ENCODE results near the gene MPEG1. TPM values are rescaled to one million over a fixed set of nuclear protein-coding genes. Genes with fewer than 3 reads are reported as not detected.

Gene MPEG1
- total and polyA plus RNA-seq, 2 of the 4 experiments (the other 2 are of a cell fraction), result not detected

- peak overlapping the region; percentile 86; the same call in 1 of the 2 replicates for H4K91ac ChIP-seq (ENCODE audit: insufficient read depth, low read depth, low read length)
- in situ Hi-C loops (cut with MboI; ENCODE audit: low sequenced_read_pairs), result no loop called here
- intact Hi-C loops (cut with micrococcal nuclease), result loop anchor here (2.0 to 5.0 kb wide), 3 partner anchors 14 to 510 kb away; no protein-coding TSS in a partner anchor
- ChIA-PET CTCF (interaction anchor here (0.6 to 2.3 kb wide), 26 partner anchors 14 to 1743 kb away, joined by 3 to 25 read pairs (median 4); no protein-coding TSS in a partner anchor), POLR2A (ENCODE audit: unreplicated experiment) (interaction anchor here (0.9 kb wide), 1 partner anchor 32 kb away, joined by 3 read pairs; no protein-coding TSS in a partner anchor)
- peak overlapping the region; percentile 61 for H3K18ac ChIP-seq (ENCODE audit: low read depth, low read length)
- H2AFZ ChIP-seq (replicated peaks; ENCODE audit: low read length, poor library complexity), result peak overlapping the region; percentile 92
- peak overlapping the region; percentile 68 for H3K9ac ChIP-seq (ENCODE audit: low read depth, low read length)
- H3K4ac ChIP-seq (ENCODE audit: low read depth, low read length), result peak overlapping the region; percentile 78
- peak overlapping the region; percentile 61 for H3K27ac ChIP-seq (ENCODE audit: insufficient read depth, low read length)
- H4K20me1 ChIP-seq (ENCODE audit: insufficient read depth, low read length), result peaks cover 5% of the 10 kb centered on the region; the same call in 1 of the 2 replicates
- H3K9me1 ChIP-seq (ENCODE audit: insufficient read depth, low read length), result peaks cover 7% of the 10 kb centered on the region; the same call in 1 of the 2 replicates
- ATAC-seq (ENCODE audit: low read depth) (peak; percentile 40), DNase-seq (no peak)
- peak overlapping the region; percentile 63; the same call in 1 of the 2 replicates for H2BK120ac ChIP-seq (ENCODE audit: low read depth, low read length)
- H3K4me2 ChIP-seq (ENCODE audit: low read depth, low read length), result peak overlapping the region; percentile 90
- dilution Hi-C loops (cut with HindIII; ENCODE audit: low sequenced_read_pairs, unreplicated experiment), result no loop called here
- H2BK5ac ChIP-seq (ENCODE audit: low read depth, low read length, poor library complexity, severe bottlenecking), result peak overlapping the region; percentile 48
- BruUV-seq (replicated peaks), result no TSS peak
- peak overlapping the region; percentile 6; the same call in 1 of the 2 replicates for H4K5ac ChIP-seq (ENCODE audit: low read depth, low read length)
- no peaks in the 10 kb centered on the region for H3K9me3 ChIP-seq (ENCODE audit: control insufficient read depth, insufficient read depth, low read length)
- H3K23ac ChIP-seq (ENCODE audit: low read depth, low read length), result peak overlapping the region; percentile 66; the same call in 1 of the 2 replicates
- H3K4me1 ChIP-seq (ENCODE audit: control insufficient read depth, insufficient read depth, low read length), result peaks cover 11% of the 10 kb centered on the region
- peak overlapping the region; percentile 80; a peak in 2 of 4 replicates for H4K8ac ChIP-seq (ENCODE audit: low read depth in 2 of 2, low read length in 2 of 2)
- H3K56ac ChIP-seq (ENCODE audit: extremely low read depth, insufficient read depth, low read length), result no peak overlapping the region
- 0% methylated on average over 22 of the region's 70 CpGs; no CpG with 5 or more reads in 1 of the 2 experiments for WGBS, 2 experiments (ENCODE audit: extremely low coverage in 2 of 2, insufficient read length in 1 of 2)
- peaks cover 0 to 16% of the 10 kb centered on the region in 2 experiments; a peak in 2 of 4 replicates for H3K79me1 ChIP-seq (ENCODE audit: low read depth in 1 of 2, low read length in 2 of 2)
- H3K27me3 ChIP-seq (ENCODE audit: control insufficient read depth, insufficient read depth, low read length), result peaks cover 3% of the 10 kb centered on the region
- H2AK9ac ChIP-seq (replicated peaks; ENCODE audit: low read depth, low read length, poor library complexity), result peak overlapping the region; percentile 85
- peak overlapping the region; percentile 27; the same call in 1 of the 2 replicates for H2AK5ac ChIP-seq (ENCODE audit: low read depth, low read length)
- H2BK20ac ChIP-seq (ENCODE audit: low read depth, low read length), result no peak overlapping the region
- no peak overlapping the region; the same call in 2 of the 3 replicates for H2BK15ac ChIP-seq (ENCODE audit: low read depth, low read length)
- H3K36me3 ChIP-seq (ENCODE audit: control insufficient read depth, insufficient read depth, low read length), result 0 out of 2 replicates have a peak, but pooled peaks cover 2% of the 10 kb centered on the region
- H3K14ac ChIP-seq (replicated peaks; ENCODE audit: low read depth, low read length), result peak overlapping the region; percentile 86
- peak overlapping the region; percentile 54 for H3K4me3 ChIP-seq (ENCODE audit: insufficient read depth, low read depth, low read length)
- no peak for TF ChIP-seq CTCF (conservative IDR thresholded peaks at IDR 0.05; ENCODE audit: low read depth, low read length)
- TF ChIP-seq BHLHE40 (IDR thresholded peaks at IDR 0.05; ENCODE audit: low read depth, low read length), result no peak
- TF ChIP-seq MAZ (IDR thresholded peaks at IDR 0.05; ENCODE audit: borderline replicate concordance, low read depth, low read length), result no peak
- TF ChIP-seq RCOR1 (IDR thresholded peaks at IDR 0.05; ENCODE audit: insufficient replicate concordance, low read length), result no peak
- no peak for TF ChIP-seq NFE2L2 (IDR thresholded peaks at IDR 0.05; ENCODE audit: low read depth, low read length)
- TF ChIP-seq ELK1 (IDR thresholded peaks at IDR 0.05; ENCODE audit: borderline replicate concordance, low read depth, low read length), result no peak
- TF ChIP-seq CHD1 (IDR thresholded peaks at IDR 0.05; ENCODE audit: low read depth, low read length), result no peak
- no peak for TF ChIP-seq RFX5 (IDR thresholded peaks at IDR 0.05; ENCODE audit: low read depth, low read length)
- no peak for TF ChIP-seq MXI1 (IDR thresholded peaks at IDR 0.05; ENCODE audit: borderline replicate concordance, low read depth, low read length)
- TF ChIP-seq MAFK (IDR thresholded peaks at IDR 0.05; ENCODE audit: low read depth, low read length), result no peak
- no peak for TF ChIP-seq RAD21 (IDR thresholded peaks at IDR 0.05; ENCODE audit: low read length)
- no peak for TF ChIP-seq FOS (IDR thresholded peaks at IDR 0.05; ENCODE audit: low read depth, low read length)
- no peak for TF ChIP-seq SMC3 (IDR thresholded peaks at IDR 0.05; ENCODE audit: low read depth, low read length)
- no peak for TF ChIP-seq POLR2A (IDR thresholded peaks at IDR 0.05; ENCODE audit: low read depth, low read length)
These were observed 40.2 kb downstream of the MPEG1 start for GRCh38 chr11:59172345-59173079.
